ENCODE results near the gene ZNF595.
"Not testable (repeated sequence)": the region's sequence is repeated elsewhere in the genome, so short reads cannot be mapped to it uniquely, and the experiment has no call there.

Gene ZNF595

DNA sequence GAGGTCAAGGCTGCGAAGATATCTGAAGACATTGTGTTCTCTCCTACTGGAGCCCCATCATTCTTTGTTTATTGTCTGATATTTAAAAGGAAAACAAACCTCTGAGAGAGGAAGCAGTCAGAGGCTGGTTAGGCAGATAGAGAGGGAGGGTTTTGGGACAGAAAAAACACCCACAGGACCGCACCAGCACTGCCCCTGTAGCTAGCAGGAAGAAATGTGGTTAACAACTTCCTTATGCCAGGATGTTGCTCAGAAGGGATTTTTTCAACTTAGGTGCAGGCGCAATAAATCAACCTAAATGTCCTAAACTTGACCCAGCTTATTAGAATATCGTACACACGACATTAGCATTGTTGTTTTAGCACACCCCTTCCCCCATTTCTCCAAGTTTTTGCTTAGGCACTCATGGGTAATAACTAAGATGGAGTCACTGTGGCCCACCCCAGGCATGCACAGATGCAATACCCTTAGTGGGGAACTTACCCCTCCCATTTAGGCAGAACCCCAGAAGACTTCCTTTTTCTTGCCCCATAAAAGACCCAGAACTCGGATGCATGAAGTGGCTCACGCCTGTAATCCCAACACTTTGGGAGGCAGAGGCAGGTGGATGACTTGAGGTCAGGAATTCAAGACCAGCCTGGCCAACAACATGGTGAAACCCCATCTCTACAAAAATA lies 68.4 kb downstream of the ZNF595 start:
- Histone ChIP-seq H3K4me3 (ENCODE audit: low read depth in 1 of 2, low read length in 2 of 2) (peak overlapping the region in 1 of 2 experiments; percentile 46; a peak in 2 of 4 replicates), H3K9me3 (ENCODE audit: insufficient read depth, low read length, severe bottlenecking) (peaks cover 71% of the 10 kb centered on the region), H3K36me3 (ENCODE audit: insufficient read depth, low read length) (peaks cover 32% of the 10 kb centered on the region), H3K4me2 (ENCODE audit: insufficient read depth, low read length) (peak overlapping the region; percentile 58), H3K27me3 (ENCODE audit: insufficient read depth, low read length, poor library complexity) (no peaks in the 10 kb centered on the region), H3K27ac (ENCODE audit: low read length) (peak overlapping the region; percentile 93), H3K9ac (ENCODE audit: low read depth, low read length) (peak overlapping the region; percentile 56), H3K79me2 (ENCODE audit: insufficient read depth, low read length) (peaks cover 32% of the 10 kb centered on the region), H2AFZ (ENCODE audit: low read depth, low read length) (peak overlapping the region; percentile 63), H4K20me1 (ENCODE audit: insufficient read depth, low read length) (no peaks in the 10 kb centered on the region), H3K4me1 (ENCODE audit: insufficient read depth, low read length) (peaks cover 53% of the 10 kb centered on the region)
- no peak for TF ChIP-seq EZH2 (IDR thresholded peaks at IDR 0.05; ENCODE audit: borderline replicate concordance, low read depth, low read length, severe bottlenecking)
- TF ChIP-seq, protein P1, sequence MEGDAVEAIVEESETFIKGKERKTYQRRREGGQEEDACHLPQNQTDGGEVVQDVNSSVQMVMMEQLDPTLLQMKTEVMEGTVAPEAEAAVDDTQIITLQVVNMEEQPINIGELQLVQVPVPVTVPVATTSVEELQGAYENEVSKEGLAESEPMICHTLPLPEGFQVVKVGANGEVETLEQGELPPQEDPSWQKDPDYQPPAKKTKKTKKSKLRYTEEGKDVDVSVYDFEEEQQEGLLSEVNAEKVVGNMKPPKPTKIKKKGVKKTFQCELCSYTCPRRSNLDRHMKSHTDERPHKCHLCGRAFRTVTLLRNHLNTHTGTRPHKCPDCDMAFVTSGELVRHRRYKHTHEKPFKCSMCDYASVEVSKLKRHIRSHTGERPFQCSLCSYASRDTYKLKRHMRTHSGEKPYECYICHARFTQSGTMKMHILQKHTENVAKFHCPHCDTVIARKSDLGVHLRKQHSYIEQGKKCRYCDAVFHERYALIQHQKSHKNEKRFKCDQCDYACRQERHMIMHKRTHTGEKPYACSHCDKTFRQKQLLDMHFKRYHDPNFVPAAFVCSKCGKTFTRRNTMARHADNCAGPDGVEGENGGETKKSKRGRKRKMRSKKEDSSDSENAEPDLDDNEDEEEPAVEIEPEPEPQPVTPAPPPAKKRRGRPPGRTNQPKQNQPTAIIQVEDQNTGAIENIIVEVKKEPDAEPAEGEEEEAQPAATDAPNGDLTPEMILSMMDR (IDR thresholded peaks at IDR 0.05; ENCODE audit: borderline replicate concordance, extremely low read depth, low read length, poor library complexity, severe bottlenecking): peak; percentile 21
- ATAC-seq (ENCODE audit: insufficient read depth, low read depth): peak; percentile 71
- peak; percentile 80 for DNase-seq

DNA sequence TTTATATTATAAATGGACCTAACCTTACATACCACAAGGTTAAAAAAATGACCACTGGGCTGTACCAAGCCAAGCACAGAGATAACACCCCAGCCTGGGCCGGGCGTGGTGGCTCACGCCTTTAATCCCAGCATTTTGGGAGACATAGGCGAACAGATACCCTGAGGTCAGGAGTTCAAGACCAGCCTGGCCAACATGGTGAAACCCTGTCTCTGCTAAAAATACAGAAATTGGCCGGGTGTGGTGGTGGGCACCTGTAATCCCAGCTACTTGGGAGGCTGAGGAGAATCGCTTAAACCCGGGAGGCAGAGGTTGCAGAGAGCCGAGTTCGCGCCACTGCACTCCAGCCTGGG lies 70.8 kb downstream of the ZNF595 start:
- H2AFZ ChIP-seq (ENCODE audit: low read depth, low read length): peak overlapping the region; percentile 67
- not testable (repeated sequence) for ATAC-seq (ENCODE audit: insufficient read depth, low read depth); DNase-seq; H4K20me1 ChIP-seq (ENCODE audit: insufficient read depth, low read length); H3K27me3 ChIP-seq (ENCODE audit: insufficient read depth, low read length, poor library complexity)
- peaks cover 36% of the 10 kb centered on the region for H3K36me3 ChIP-seq (ENCODE audit: insufficient read depth, low read length)
- peaks cover 49% of the 10 kb centered on the region for H3K4me1 ChIP-seq (ENCODE audit: insufficient read depth, low read length)
- H3K27ac ChIP-seq (ENCODE audit: low read length): peak overlapping the region; percentile 92
- H3K79me2 ChIP-seq (ENCODE audit: insufficient read depth, low read length): peaks cover 35% of the 10 kb centered on the region
- H3K9me3 ChIP-seq (ENCODE audit: insufficient read depth, low read length, severe bottlenecking): peaks cover 67% of the 10 kb centered on the region
- peak overlapping the region; percentile 68 for H3K9ac ChIP-seq (ENCODE audit: low read depth, low read length)
- H3K4me3 ChIP-seq (ENCODE audit: low read depth in 1 of 2, low read length in 2 of 2): peak overlapping the region in 1 of 2 experiments; percentile 62; a peak in 2 of 4 replicates
- H3K4me2 ChIP-seq (ENCODE audit: insufficient read depth, low read length): peak overlapping the region; percentile 55

DNA sequence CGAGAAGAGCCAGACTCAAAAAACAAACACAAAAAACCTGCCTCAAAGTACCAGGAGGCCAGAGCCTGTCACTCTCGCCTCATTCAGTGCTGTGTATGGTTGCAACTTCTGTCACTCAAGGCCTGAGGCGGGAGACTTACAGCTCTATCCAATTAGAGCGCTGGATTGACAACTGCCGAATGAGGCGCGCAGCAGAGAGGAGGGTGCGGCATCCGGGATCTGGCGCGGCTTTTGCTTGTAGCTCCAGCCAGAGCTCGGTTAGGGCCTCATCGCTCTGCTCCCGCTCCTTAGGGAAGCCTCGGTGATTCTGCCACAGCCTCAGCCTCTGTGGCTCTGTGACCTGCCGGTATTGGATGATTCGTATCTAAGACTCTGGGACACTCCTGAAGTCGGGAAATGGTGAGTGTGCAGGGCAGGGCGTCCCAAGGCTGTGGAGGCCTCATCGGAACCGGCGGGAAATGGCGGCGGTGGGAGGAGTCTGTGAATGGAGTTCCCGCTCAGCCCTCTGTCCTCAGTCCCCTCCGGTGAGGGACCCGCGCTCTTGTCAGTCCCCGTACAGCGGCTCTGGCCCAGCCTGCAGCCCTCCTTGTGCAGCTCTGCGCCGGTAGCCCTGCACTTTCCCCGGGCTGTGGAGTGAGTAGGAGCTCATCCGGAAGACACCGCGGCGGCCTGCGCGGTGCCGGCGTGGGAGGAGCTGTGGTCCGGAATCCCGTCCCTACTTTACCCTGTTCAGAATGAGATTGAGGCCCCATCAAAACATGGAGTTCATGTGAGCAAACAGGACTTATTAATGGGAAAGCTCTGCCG lies 71.4 kb downstream of the ZNF595 start, which contains the start of gene ZNF718:
TSS of gene ZNF718 (plus strand) at position 227 of the 807 bp plus-strand sequence. CDS start at position 397, 170 bp downstream.
- peak; percentile 88 for ATAC-seq (ENCODE audit: insufficient read depth, low read depth)
- Histone ChIP-seq H3K27ac (ENCODE audit: low read length) (peak within 1 kb of the TSS; percentile 92), H3K27me3 (ENCODE audit: insufficient read depth, low read length, poor library complexity) (no peaks in the 10 kb centered on the region), H3K9ac (ENCODE audit: low read depth, low read length) (peak within 1 kb of the TSS; percentile 68), H3K79me2 (ENCODE audit: insufficient read depth, low read length) (peaks cover 35% of the 10 kb centered on the region), H4K20me1 (ENCODE audit: insufficient read depth, low read length) (no peaks in the 10 kb centered on the region), H3K4me2 (ENCODE audit: insufficient read depth, low read length) (peak within 1 kb of the TSS; percentile 55), H3K4me1 (ENCODE audit: insufficient read depth, low read length) (peaks cover 46% of the 10 kb centered on the region), H3K9me3 (ENCODE audit: insufficient read depth, low read length, severe bottlenecking) (peaks cover 61% of the 10 kb centered on the region), H3K36me3 (ENCODE audit: insufficient read depth, low read length) (peaks cover 36% of the 10 kb centered on the region), H2AFZ (ENCODE audit: low read depth, low read length) (peak within 1 kb of the TSS; percentile 67), H3K4me3 (ENCODE audit: low read depth in 1 of 2, low read length in 2 of 2) (peak within 1 kb of the TSS; percentile 22 to 62; a peak in 3 of 4 replicates)
- no peak for TF ChIP-seq EZH2 (IDR thresholded peaks at IDR 0.05; ENCODE audit: borderline replicate concordance, low read depth, low read length, severe bottlenecking)
- TF ChIP-seq, protein P1 (IDR thresholded peaks at IDR 0.05; ENCODE audit: borderline replicate concordance, extremely low read depth, low read length, poor library complexity, severe bottlenecking): no peak
- DNase-seq: peak; percentile 93
